Stimulated activated CD8-positive, alpha-beta memory T cell treated with anti-CD3 and anti-CD28 coated beads, Interleukin-15, amount 100 ng/mL, for 48 hours (primary cell): Measurements from ENCODE around the gene GRHL3.

ENCODE experiments used
- DNase-seq, 2 donors: peaks; one replicate each; pipeline ENCODE4 v3.0.0-alpha.2; 2020; ENCODE audit warnings: low read depth in 2 of 2

Gene GRHL3

GRCh38 chr1:24343412-24344089 lies 24.4 kb downstream of the GRHL3 start:
- DNase-seq: no peak

GRCh38 chr1:24344090-24344742 lies 25.1 kb downstream of the GRHL3 start:
- DNase-seq: no peak

GRCh38 chr1:24345334-24345733 lies 26.2 kb downstream of the GRHL3 start:
- DNase-seq: no peak

- DNase-seq: no peak
Measured at GRCh38 chr1:24347159-24347934, 28.2 kb downstream of the GRHL3 start.

- no peak for DNase-seq
Measured at GRCh38 chr1:24348196-24348595, 29.0 kb downstream of the GRHL3 start.

GRCh38 chr1:24349891-24350290 lies 30.7 kb downstream of the GRHL3 start:
- no peak for DNase-seq

- DNase-seq: no peak
Measured at GRCh38 chr1:24351247-24351646, 32.1 kb downstream of the GRHL3 start.

GRCh38 chr1:24351918-24352627 lies 32.9 kb downstream of the GRHL3 start:
- peak; percentile 27 to 38 for DNase-seq

GRCh38 chr1:24353292-24353891 lies 34.2 kb downstream of the GRHL3 start:
- DNase-seq: no peak

- DNase-seq: no peak
Measured at GRCh38 chr1:24355466-24355865, 36.3 kb downstream of the GRHL3 start.

- DNase-seq: no peak
Measured at GRCh38 chr1:24357038-24357437, 37.9 kb downstream of the GRHL3 start.

- DNase-seq: no peak
Measured at GRCh38 chr1:24360681-24361080, 41.5 kb downstream of the GRHL3 start.

- no peak for DNase-seq
Measured at GRCh38 chr1:24361811-24362210, 42.7 kb downstream of the GRHL3 start.

- no peak for DNase-seq
Measured at GRCh38 chr1:24362396-24362795, 43.2 kb downstream of the GRHL3 start.

- no peak for DNase-seq
Measured at GRCh38 chr1:24362982-24363614, 43.9 kb downstream of the GRHL3 start.

GRCh38 chr1:24363994-24364393 lies 44.8 kb downstream of the GRHL3 start:
- DNase-seq: no peak

GRCh38 chr1:24364605-24364974 lies 45.4 kb downstream of the GRHL3 start:
- no peak for DNase-seq

- DNase-seq: peak in 1 of 2 donors; percentile 28
Measured at GRCh38 chr1:24364975-24365678, 46.0 kb downstream of the GRHL3 start.

GRCh38 chr1:24366707-24367106 lies 47.5 kb downstream of the GRHL3 start:
- no peak for DNase-seq

GRCh38 chr1:24369199-24369598 lies 50.0 kb downstream of the GRHL3 start:
- DNase-seq: no peak

- no peak for DNase-seq
Measured at GRCh38 chr1:24369801-24370200, 50.6 kb downstream of the GRHL3 start.
